SH-SY5Y (cell line): ENCODE data around the gene PNPLA6.

Source experiments
- GATA2 ChIP-seq: IDR thresholded peaks from 2 replicates; pipeline ENCODE4 v1.6.1; 2011; ENCODE audit warnings: mild to moderate bottlenecking, low read depth, low read length
- GATA3 ChIP-seq: IDR thresholded peaks from 2 replicates; pipeline ENCODE4 v1.6.1; 2011; ENCODE audit warnings: low read depth, mild to moderate bottlenecking, low read length, moderate library complexity

DNA sequence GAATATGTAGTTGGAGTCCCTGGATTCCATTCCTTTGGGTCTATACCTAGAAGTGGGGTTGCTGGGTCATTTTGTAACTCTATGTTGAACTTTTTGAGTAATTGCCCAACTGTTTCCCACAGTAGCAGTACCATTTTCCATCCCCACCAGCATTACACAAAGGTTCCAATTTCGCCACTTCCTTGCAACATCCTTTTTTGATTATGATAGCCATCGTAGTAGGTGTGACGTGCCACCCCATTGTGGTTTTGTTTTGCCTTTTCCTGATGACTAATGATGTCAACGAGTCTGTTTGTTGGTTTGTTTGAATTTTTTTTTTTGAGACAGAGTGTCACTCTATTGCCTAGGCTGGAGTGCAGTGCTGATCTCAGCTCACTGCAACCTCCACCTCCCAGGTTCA is 43.4 kb upstream of the PNPLA6 start:
- TF ChIP-seq GATA2: no peak
- no peak for TF ChIP-seq GATA3
